SK-N-SH (cell line): ENCODE measurements around the gene TMEM248. TPM values are rescaled to one million over a fixed set of nuclear protein-coding genes. Genes with fewer than 3 reads are reported as not detected.
A peak's percentile ranks its signal among the peaks of the same experiment; 100 is the strongest.

Experiments
- CTCF ChIA-PET: fragments of 300-600, 350-600 bp; formaldehyde crosslinking; extraction: SDS; loops from one replicate; lab custom pipeline; 2021; lab: Yijun Ruan, JAX
- POLR2A ChIA-PET: fragments of 350-600 bp; sonication (Branson Sonifier 250); formaldehyde crosslinking; extraction: SDS; loops from one replicate; lab custom pipeline; 2020; ENCODE audit warnings: antibody characterized with exemption, inconsistent platforms; lab: Yijun Ruan, JAX
- DNase-seq: peaks from one replicate; pipeline ENCODE4 v3.0.0; 2012
- H2AFZ ChIP-seq: fragments of 200-600 bp; sonication (generic); 2 replicates; pipeline ENCODE4 v1.8.1; 2016; ENCODE audit warnings: antibody characterized with exemption, mild to moderate bottlenecking, low read depth
- H3F3A ChIP-seq: fragments of 200-600 bp; sonication (generic); replicated peaks from 2 replicates; pipeline ENCODE3; 2016; ENCODE audit warnings: antibody characterized with exemption, mild to moderate bottlenecking; ENCODE audit not compliant: insufficient read depth
- H3K27ac ChIP-seq, 2 experiments: fragments of 200-500 bp in 1 of 2; fragments of 200-600 bp in 1 of 2; sonication (Bioruptor generic) in 1 of 2; sonication (generic), shearing (Covaris generic) in 1 of 2; 2 replicates each; pipeline versions ENCODE4 v1.5.1 to v1.6.1; 2014 to 2016; ENCODE audit warnings: low read depth in 2 of 2, inconsistent platforms in 1 of 2, low read length in 1 of 2, mild to moderate bottlenecking in 1 of 2, mixed read lengths in 1 of 2
- H3K27me3 ChIP-seq: fragments of 200-600 bp; sonication (generic), shearing (Covaris generic); 2 replicates; pipeline ENCODE4 v1.6.1; 2016; ENCODE audit warnings: mixed run types; ENCODE audit not compliant: insufficient read depth
- H3K36me3 ChIP-seq, 2 experiments: fragments of 200-500 bp in 1 of 2; fragments of 200-600 bp in 1 of 2; sonication (Bioruptor generic) in 1 of 2; sonication (generic) in 1 of 2; replicated peaks in 1 of 2; 2 replicates each; pipeline versions ENCODE3 to v1.5.1; 2014 to 2016; ENCODE audit warnings: low read length in 1 of 2, mild to moderate bottlenecking in 1 of 2; ENCODE audit not compliant: insufficient read depth in 2 of 2, control insufficient read depth in 1 of 2
- H3K4me1 ChIP-seq, 2 experiments: fragments of 200-500 bp in 1 of 2; fragments of 200-600 bp in 1 of 2; sonication (Bioruptor generic) in 1 of 2; sonication (generic), shearing (Covaris generic) in 1 of 2; 2 replicates each; pipeline versions ENCODE4 v1.5.1 to v1.6.1; 2014 to 2016; ENCODE audit warnings: low read depth in 1 of 2, low read length in 1 of 2, mixed run types in 1 of 2; ENCODE audit not compliant: insufficient read depth in 2 of 2, control insufficient read depth in 1 of 2
- H3K4me2 ChIP-seq: fragments of 200-600 bp; sonication (generic), shearing (Covaris generic); 2 replicates; pipeline ENCODE4 v1.6.1; 2017; ENCODE audit warnings: mixed run types
- H3K4me3 ChIP-seq, 2 experiments: fragments of 200-500 bp in 1 of 2; fragments of 200-600 bp in 1 of 2; sonication (Bioruptor generic) in 1 of 2; sonication (generic), shearing (Covaris generic) in 1 of 2; 2 replicates each; pipeline versions ENCODE4 v1.5.1 to v1.8.1; 2014 to 2016; ENCODE audit warnings: low read depth in 2 of 2, inconsistent platforms in 1 of 2, low read length in 1 of 2, mild to moderate bottlenecking in 1 of 2, mixed read lengths in 1 of 2, moderate library complexity in 1 of 2
- H3K79me2 ChIP-seq: fragments of 200-600 bp; sonication (generic); 2 replicates; pipeline ENCODE4 v1.8.1; 2017; ENCODE audit warnings: mild to moderate bottlenecking; ENCODE audit not compliant: insufficient read depth
- H3K9ac ChIP-seq: fragments of 200-600 bp; sonication (generic); 2 replicates; pipeline ENCODE4 v1.6.1; 2017; ENCODE audit warnings: mixed run types
- H3K9me2 ChIP-seq: fragments of 200-600 bp; sonication (generic); 2 replicates; pipeline ENCODE4 v1.6.1; 2017; ENCODE audit warnings: mixed run types
- H3K9me3 ChIP-seq: fragments of 200-600 bp; sonication (generic); 2 replicates; pipeline ENCODE4 v1.6.1; 2017; ENCODE audit warnings: mixed run types, mild to moderate bottlenecking, moderate library complexity
- H4K20me1 ChIP-seq: fragments of 200-600 bp; sonication (generic); 2 replicates; pipeline ENCODE4 v1.6.1; 2017; ENCODE audit warnings: mild to moderate bottlenecking, mixed run types; ENCODE audit not compliant: insufficient read depth
- EP300 ChIP-seq, 2 experiments: IDR thresholded peaks; 2 replicates each; pipeline versions ENCODE4 v1.4.0 to v1.6.1; 2012; ENCODE audit warnings: borderline replicate concordance in 1 of 2, low read depth in 1 of 2, low read length in 1 of 2
- FOSL2 ChIP-seq: IDR thresholded peaks from 2 replicates; pipeline ENCODE4 v1.4.0; 2012; ENCODE audit warnings: low read depth, mild to moderate bottlenecking, moderate library complexity, borderline replicate concordance
- FOXM1 ChIP-seq: IDR thresholded peaks from 2 replicates; pipeline ENCODE4 v1.4.0; 2012; ENCODE audit warnings: low read depth, mild to moderate bottlenecking
- GABPA ChIP-seq: IDR thresholded peaks from 2 replicates; pipeline ENCODE4 v1.4.0; 2012; ENCODE audit warnings: low read depth, mild to moderate bottlenecking
- GATA2 ChIP-seq: sonication (generic); formaldehyde crosslinking; IDR thresholded peaks from 2 replicates; pipeline ENCODE4 v1.5.0; 2020; ENCODE audit warnings: mild to moderate bottlenecking, missing genetic modification reagents
- RCOR1 ChIP-seq: fragments of 150-350 bp; IDR thresholded peaks from 2 replicates; pipeline ENCODE4 v1.6.1; 2017; ENCODE audit warnings: antibody characterized with exemption, low read length
- RFX5 ChIP-seq: IDR thresholded peaks from 2 replicates; pipeline ENCODE4 v1.6.1; 2012; ENCODE audit warnings: mild to moderate bottlenecking, improper control_type of control experiment, low read length
- TAF1 ChIP-seq: IDR thresholded peaks from 2 replicates; pipeline ENCODE4 v1.6.1; 2012; ENCODE audit warnings: low read depth, mild to moderate bottlenecking, low read length, moderate library complexity, borderline replicate concordance
- WGBS: methylation state at CpG from one replicate; pipeline ENCODE4 v1.1.6; 2017; ENCODE audit warnings: low lambda C conversion rate; 5-methylcytosine and 5-hydroxymethylcytosine counted together
- polyA plus RNA-seq, 3 experiments: library from polyadenylated mRNA; depleted of rRNA; stranded (reverse); fragments of >200 nt; gene quantifications; 2 replicates each; pipeline ENCODE4 v1.2.3, GENCODE V29; 2012
- TF ChIP-seq, protein P1 (sequence below): IDR thresholded peaks from 2 replicates; pipeline ENCODE4 v1.4.0; 2012; ENCODE audit warnings: low read depth
- TF ChIP-seq, protein P2 (sequence below): IDR thresholded peaks from 2 replicates; pipeline ENCODE4 v1.4.0; 2012; ENCODE audit warnings: low read depth, borderline replicate concordance
- TF ChIP-seq, protein P3 (sequence below): fragments of 150-350 bp; IDR thresholded peaks from 2 replicates; pipeline ENCODE4 v1.6.1; 2017; ENCODE audit warnings: antibody characterized with exemption, low read length, low read depth, borderline replicate concordance

TMEM248 gene
- polyA plus RNA-seq, 1 of the 3 experiments (the other 2 are of a cell fraction): 185 TPM

DNA sequence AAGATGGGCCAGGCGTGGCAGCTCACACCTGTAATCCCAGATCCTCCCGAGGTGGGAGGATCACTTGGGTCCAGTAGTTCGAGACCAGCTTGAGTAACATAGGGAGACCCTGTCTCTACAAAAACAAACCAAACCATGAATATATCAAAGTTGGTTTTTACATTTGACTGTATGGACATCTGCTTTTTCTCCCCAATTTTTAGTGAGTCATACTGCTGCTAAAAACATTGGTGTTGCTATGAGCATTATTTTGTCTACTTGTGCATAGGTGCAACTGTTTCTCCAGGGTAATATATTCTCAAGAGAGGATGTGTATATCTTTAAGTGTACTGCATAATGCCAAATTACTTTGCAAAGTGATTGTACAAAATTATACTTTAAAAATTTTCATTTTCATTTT is 769 bp upstream of the TMEM248 start:
- H3K36me3 ChIP-seq: peaks cover 0 to under 1% of the 10 kb centered on the region in 2 experiments
- peaks cover 12 to 13% of the 10 kb centered on the region in 2 experiments; a peak in 2 of 4 replicates for H3K4me1 ChIP-seq
- CTCF ChIA-PET: interaction anchor here (0.9 kb wide), 1 partner anchor 363 kb away, joined by 3 read pairs; no protein-coding TSS in a partner anchor
- H4K20me1 ChIP-seq: peaks cover 28% of the 10 kb centered on the region
- no peaks in the 10 kb centered on the region for H3K9me2 ChIP-seq
- peak overlapping the region; percentile 92; the same call in 1 of the 2 replicates for H2AFZ ChIP-seq
- no peaks in the 10 kb centered on the region for H3K9me3 ChIP-seq
- peaks cover 3% of the 10 kb centered on the region for H3F3A ChIP-seq
- DNase-seq: no peak
- WGBS: 73% methylated on average over 3 of the region's 3 CpGs
- peaks cover 46% of the 10 kb centered on the region for H3K79me2 ChIP-seq
- H3K27ac ChIP-seq: no peak overlapping the region
- H3K27me3 ChIP-seq: no peaks in the 10 kb centered on the region
- TF ChIP-seq RFX5 (no peak), GABPA (no peak), RCOR1 (no peak), FOXM1 (no peak)
- TF ChIP-seq, protein P1, sequence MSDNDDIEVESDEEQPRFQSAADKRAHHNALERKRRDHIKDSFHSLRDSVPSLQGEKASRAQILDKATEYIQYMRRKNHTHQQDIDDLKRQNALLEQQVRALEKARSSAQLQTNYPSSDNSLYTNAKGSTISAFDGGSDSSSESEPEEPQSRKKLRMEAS: no peak
- TF ChIP-seq, all 33 proteins: peak for 0
- Histone ChIP-seq H3K4me2 (peak overlapping the region; percentile 92), H3K4me3 (peak overlapping the region; percentile 68 to 95; a peak in 3 of 4 replicates), H3K9ac (peak overlapping the region; percentile 94; the same call in 1 of the 2 replicates)
- POLR2A ChIA-PET: interaction anchor here (1.0 to 1.9 kb wide), 2 partner anchors 76 to 265 kb away, joined by 5 to 8 read pairs; no protein-coding TSS in a partner anchor

GRCh38 chr7:66921396-66921917 is 432 bp downstream of the TMEM248 start:
- peaks cover 40% of the 10 kb centered on the region for H4K20me1 ChIP-seq
- H2AFZ ChIP-seq: peak overlapping the region; percentile 40; the same call in 1 of the 2 replicates
- peak; percentile 88 for DNase-seq
- peak overlapping the region; percentile 68 to 70; a peak in 3 of 4 replicates for H3K27ac ChIP-seq
- peaks cover 0 to 9% of the 10 kb centered on the region in 2 experiments for H3K36me3 ChIP-seq
- 2% methylated on average over 13 of the region's 47 CpGs for WGBS
- peak overlapping the region; percentile 92 for H3K4me2 ChIP-seq
- no peaks in the 10 kb centered on the region for H3K9me2 ChIP-seq
- CTCF ChIA-PET: interaction anchor here (0.7 to 1.1 kb wide), 3 partner anchors 9 to 22 kb away, joined by 3 to 5 read pairs (median 4); no protein-coding TSS in a partner anchor
- peak overlapping the region; percentile 68 to 95 for H3K4me3 ChIP-seq
- no peaks in the 10 kb centered on the region for H3K9me3 ChIP-seq
- peaks cover 3% of the 10 kb centered on the region for H3F3A ChIP-seq
- POLR2A ChIA-PET: interaction anchor here (0.6 to 1.9 kb wide), 4 partner anchors 9 to 267 kb away, joined by 3 to 8 read pairs (median 6); no protein-coding TSS in a partner anchor
- H3K27me3 ChIP-seq: no peaks in the 10 kb centered on the region
- H3K79me2 ChIP-seq: peaks cover 58% of the 10 kb centered on the region
- H3K4me1 ChIP-seq: peaks cover 12 to 13% of the 10 kb centered on the region in 2 experiments; a peak in 2 of 4 replicates
- no peak for TF ChIP-seq GATA2 (CRISPR knock-in tag)
- no peak for TF ChIP-seq EP300 (IDR thresholded peaks at IDR 0.05; ENCODE audit: borderline replicate concordance in 1 of 2, low read depth in 1 of 2, low read length in 1 of 2)
- TF ChIP-seq FOSL2: no peak
- no peak for TF ChIP-seq GABPA
- TF ChIP-seq, protein P2, sequence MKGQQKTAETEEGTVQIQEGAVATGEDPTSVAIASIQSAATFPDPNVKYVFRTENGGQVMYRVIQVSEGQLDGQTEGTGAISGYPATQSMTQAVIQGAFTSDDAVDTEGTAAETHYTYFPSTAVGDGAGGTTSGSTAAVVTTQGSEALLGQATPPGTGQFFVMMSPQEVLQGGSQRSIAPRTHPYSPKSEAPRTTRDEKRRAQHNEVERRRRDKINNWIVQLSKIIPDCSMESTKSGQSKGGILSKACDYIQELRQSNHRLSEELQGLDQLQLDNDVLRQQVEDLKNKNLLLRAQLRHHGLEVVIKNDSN: no peak
- no peak for TF ChIP-seq RFX5
- TF ChIP-seq TAF1: 0 out of 2 replicates have a peak, but pooled peaks have one; percentile 11
- TF ChIP-seq, protein P3, sequence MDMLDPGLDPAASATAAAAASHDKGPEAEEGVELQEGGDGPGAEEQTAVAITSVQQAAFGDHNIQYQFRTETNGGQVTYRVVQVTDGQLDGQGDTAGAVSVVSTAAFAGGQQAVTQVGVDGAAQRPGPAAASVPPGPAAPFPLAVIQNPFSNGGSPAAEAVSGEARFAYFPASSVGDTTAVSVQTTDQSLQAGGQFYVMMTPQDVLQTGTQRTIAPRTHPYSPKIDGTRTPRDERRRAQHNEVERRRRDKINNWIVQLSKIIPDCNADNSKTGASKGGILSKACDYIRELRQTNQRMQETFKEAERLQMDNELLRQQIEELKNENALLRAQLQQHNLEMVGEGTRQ: no peak
- H3K9ac ChIP-seq: peak overlapping the region; percentile 94
